Thymus (tissue), 14 donors: ENCODE measurements around the gene CCL3. TPM values are rescaled to one million over a fixed set of nuclear protein-coding genes. Genes with fewer than 3 reads are reported as not detected.

Experiments
- DNase-seq, 9 donors: peaks; one replicate each; pipeline ENCODE4 v3.0.0-alpha.2; 2013; ENCODE audit warnings: low spot score in 9 of 9, low read depth in 6 of 9, missing footprints in 1 of 9
- H3K27ac ChIP-seq, 2 donors: one replicate each; pipeline ENCODE4 v1.5.1; 2013; ENCODE audit warnings: control low read depth in 1 of 2, low read depth in 1 of 2, low read length in 1 of 2, mild to moderate bottlenecking in 1 of 2, moderate library complexity in 1 of 2
- H3K27me3 ChIP-seq, 2 donors: one replicate each; pipeline ENCODE4 v1.5.1; 2013; ENCODE audit warnings: low read length in 1 of 2; ENCODE audit not compliant: control insufficient read depth in 2 of 2, insufficient read depth in 1 of 2
- H3K36me3 ChIP-seq, 2 donors: one replicate each; pipeline ENCODE4 v1.5.1; 2013; ENCODE audit warnings: low read length in 1 of 2, mild to moderate bottlenecking in 1 of 2, moderate library complexity in 1 of 2; ENCODE audit not compliant: control insufficient read depth in 2 of 2, insufficient read depth in 2 of 2
- H3K4me1 ChIP-seq, 2 donors: one replicate each; pipeline ENCODE4 v1.5.1; 2013; ENCODE audit warnings: low read length in 2 of 2; ENCODE audit not compliant: control insufficient read depth in 2 of 2, insufficient read depth in 2 of 2
- H3K4me3 ChIP-seq, 2 donors: one replicate each; pipeline ENCODE4 v1.5.1; 2013; ENCODE audit warnings: low read length in 2 of 2, control low read depth in 1 of 2, mild to moderate bottlenecking in 1 of 2
- H3K9me3 ChIP-seq, 2 donors: one replicate each; pipeline ENCODE4 v1.5.1; 2013; ENCODE audit warnings: low read length in 1 of 2, mild to moderate bottlenecking in 1 of 2; ENCODE audit not compliant: control insufficient read depth in 2 of 2, insufficient read depth in 1 of 2
- WGBS: extraction: QIAGEN DNeasy Blood & Tissue Kit; methylation state at CpG from one replicate; pipeline ENCODE4 v1.1.7; 2013; 5-methylcytosine and 5-hydroxymethylcytosine counted together
- long read RNA-seq, 10 donors: transcript quantifications; one replicate each; lab custom pipeline, GENCODE V29; 2026
- polyA plus RNA-seq: library from polyadenylated mRNA; stranded (reverse); fragments of 200-250 nt; gene quantifications from one replicate; pipeline ENCODE4 v1.2.3, GENCODE V29; 2013
- total RNA-seq: library from RNA; stranded (reverse); fragments of 120-200 nt; gene quantifications from one replicate; pipeline ENCODE4 v1.2.4, GENCODE V29; 2013
- donor health status: healthy.

Gene CCL3
- total RNA-seq: 15.9 TPM
- polyA plus RNA-seq: 38.5 TPM
- long read RNA-seq, donor 1, partial matches to known transcripts: 0 of 1 reads
- long read RNA-seq, donor 1, other reads (novel, unspliced or antisense): 0 of 1 reads
- long read RNA-seq, donor 2: 0 reads
- long read RNA-seq, donor 3, transcript CCL3-204 (3 exons, 778 nt): major isoform, 21 of 23 reads
- long read RNA-seq, donor 3, partial matches to known transcripts: 0 of 23 reads
- long read RNA-seq, donor 3, other reads (novel, unspliced or antisense): 0 of 23 reads
- long read RNA-seq, donor 4, partial matches to known transcripts: 0 of 1 reads
- long read RNA-seq, donor 4, other reads (novel, unspliced or antisense): 0 of 1 reads
- long read RNA-seq, donor 5, transcript CCL3-204 (3 exons, 778 nt): major isoform, 5 of 7 reads
- long read RNA-seq, donor 5, partial matches to known transcripts: 0 of 7 reads
- long read RNA-seq, donor 5, other reads (novel, unspliced or antisense): 0 of 7 reads
- long read RNA-seq, donor 6, transcript CCL3-204 (3 exons, 778 nt): major isoform, 8 of 8 reads
- long read RNA-seq, donor 6, partial matches to known transcripts: 0 of 8 reads
- long read RNA-seq, donor 6, other reads (novel, unspliced or antisense): 0 of 8 reads
- long read RNA-seq, donor 7, partial matches to known transcripts: 0 of 5 reads
- long read RNA-seq, donor 7, other reads (novel, unspliced or antisense): 0 of 5 reads
- long read RNA-seq, donor 8, partial matches to known transcripts: 0 of 4 reads
- long read RNA-seq, donor 8, other reads (novel, unspliced or antisense): 0 of 4 reads
- long read RNA-seq, donor 9, partial matches to known transcripts: 0 of 1 reads
- long read RNA-seq, donor 9, other reads (novel, unspliced or antisense): 0 of 1 reads
- long read RNA-seq, donor 10, partial matches to known transcripts: 0 of 3 reads
- long read RNA-seq, donor 10, other reads (novel, unspliced or antisense): 0 of 3 reads

GRCh38 chr17:36089888-36090836, at the start of gene CCL3:
Gene CCL3, minus strand, starts transcription at chr17:36090143. Its CDS starts 85 bp downstream, at chr17:36090058.
- no peak within 1 kb of the TSS for H3K27ac ChIP-seq
- H3K27me3 ChIP-seq: no peaks in the 10 kb centered on the region
- 60% methylated on average over 9 of the region's 9 CpGs for WGBS
- H3K9me3 ChIP-seq: no peaks in the 10 kb centered on the region
- no peaks in the 10 kb centered on the region for H3K36me3 ChIP-seq
- H3K4me3 ChIP-seq: no peak within 1 kb of the TSS
- no peaks in the 10 kb centered on the region for H3K4me1 ChIP-seq
- peak in 1 of 9 donors; percentile 12 for DNase-seq

GRCh38 chr17:36136439-36136838, 46.5 kb upstream of the CCL3 start:
- no peak for DNase-seq
- Histone ChIP-seq H3K9me3 (no peaks in the 10 kb centered on the region), H3K4me3 (no peak overlapping the region), H3K4me1 (no peaks in the 10 kb centered on the region), H3K27ac (no peak overlapping the region), H3K36me3 (no peaks in the 10 kb centered on the region), H3K27me3 (peaks cover 0 to 5% of the 10 kb centered on the region in 2 donors)
- WGBS: 95% methylated on average over 1 of the region's 1 CpG

- peaks cover 0 to 5% of the 10 kb centered on the region in 2 donors for H3K27me3 ChIP-seq
- H3K36me3 ChIP-seq: no peaks in the 10 kb centered on the region
- no peak for DNase-seq
- no peak overlapping the region for H3K4me3 ChIP-seq
- H3K4me1 ChIP-seq: no peaks in the 10 kb centered on the region
- no peaks in the 10 kb centered on the region for H3K9me3 ChIP-seq
- H3K27ac ChIP-seq: no peak overlapping the region
- WGBS: 76% methylated on average over 1 of the region's 1 CpG
These were observed 46.1 kb upstream of the CCL3 start for GRCh38 chr17:36136036-36136435.

- no peaks in the 10 kb centered on the region for H3K4me1 ChIP-seq
- peaks cover 0 to 5% of the 10 kb centered on the region in 2 donors for H3K27me3 ChIP-seq
- H3K9me3 ChIP-seq: no peaks in the 10 kb centered on the region
- DNase-seq: no peak
- 83% methylated on average over 4 of the region's 4 CpGs for WGBS
- H3K4me3 ChIP-seq: no peak overlapping the region
- no peak overlapping the region for H3K27ac ChIP-seq
- H3K36me3 ChIP-seq: no peaks in the 10 kb centered on the region
These were observed 45.5 kb upstream of the CCL3 start for GRCh38 chr17:36135465-36135864.

GRCh38 chr17:36133602-36134236, 43.8 kb upstream of the CCL3 start:
- H3K36me3 ChIP-seq: no peaks in the 10 kb centered on the region
- 85% methylated on average over 4 of the region's 4 CpGs for WGBS
- H3K4me3 ChIP-seq: no peak overlapping the region
- H3K9me3 ChIP-seq: no peaks in the 10 kb centered on the region
- peaks cover 0 to 5% of the 10 kb centered on the region in 2 donors for H3K27me3 ChIP-seq
- H3K27ac ChIP-seq: no peak overlapping the region
- no peaks in the 10 kb centered on the region for H3K4me1 ChIP-seq
- no peak for DNase-seq

- Histone ChIP-seq H3K4me1 (no peaks in the 10 kb centered on the region), H3K36me3 (no peaks in the 10 kb centered on the region), H3K4me3 (no peak overlapping the region), H3K27me3 (peaks cover 0 to 3% of the 10 kb centered on the region in 2 donors), H3K27ac (peak overlapping the region in 1 of 2 donors; percentile 20), H3K9me3 (no peaks in the 10 kb centered on the region)
- WGBS: 93% methylated on average over 2 of the region's 2 CpGs
- DNase-seq: peak in 1 of 9 donors; percentile 12
These were observed 42.5 kb upstream of the CCL3 start for GRCh38 chr17:36132421-36132831.

- Histone ChIP-seq H3K4me1 (no peaks in the 10 kb centered on the region), H3K27ac (no peak overlapping the region), H3K4me3 (no peak overlapping the region), H3K36me3 (no peaks in the 10 kb centered on the region), H3K9me3 (no peaks in the 10 kb centered on the region), H3K27me3 (peaks cover 0 to 3% of the 10 kb centered on the region in 2 donors)
- DNase-seq: no peak
- WGBS: 95% methylated on average over 3 of the region's 3 CpGs
These were observed 42.0 kb upstream of the CCL3 start for GRCh38 chr17:36131931-36132330.

GRCh38 chr17:36131421-36131820, 41.5 kb upstream of the CCL3 start:
- no peaks in the 10 kb centered on the region for H3K4me1 ChIP-seq
- no peak overlapping the region for H3K4me3 ChIP-seq
- peaks cover 0 to 3% of the 10 kb centered on the region in 2 donors for H3K27me3 ChIP-seq
- 35% methylated on average over 2 of the region's 2 CpGs for WGBS
- peaks cover 0 to 1% of the 10 kb centered on the region in 2 donors for H3K9me3 ChIP-seq
- no peak for DNase-seq
- H3K36me3 ChIP-seq: no peaks in the 10 kb centered on the region
- H3K27ac ChIP-seq: no peak overlapping the region
